C4-2B (cell line): ENCODE measurements around the gene CCDC171.

ENCODE experiments used
- ZFX ChIP-seq: fragments of 450-650 bp; IDR thresholded peaks from 2 replicates; pipeline ENCODE4 v1.6.1; 2017
- TF ChIP-seq, protein P1 (sequence below): fragments of 450-650 bp; conservative IDR thresholded peaks from 2 replicates; pipeline ENCODE4 v1.5.1; 2017; ENCODE audit warnings: mild to moderate bottlenecking

- TF ChIP-seq, protein P1, sequence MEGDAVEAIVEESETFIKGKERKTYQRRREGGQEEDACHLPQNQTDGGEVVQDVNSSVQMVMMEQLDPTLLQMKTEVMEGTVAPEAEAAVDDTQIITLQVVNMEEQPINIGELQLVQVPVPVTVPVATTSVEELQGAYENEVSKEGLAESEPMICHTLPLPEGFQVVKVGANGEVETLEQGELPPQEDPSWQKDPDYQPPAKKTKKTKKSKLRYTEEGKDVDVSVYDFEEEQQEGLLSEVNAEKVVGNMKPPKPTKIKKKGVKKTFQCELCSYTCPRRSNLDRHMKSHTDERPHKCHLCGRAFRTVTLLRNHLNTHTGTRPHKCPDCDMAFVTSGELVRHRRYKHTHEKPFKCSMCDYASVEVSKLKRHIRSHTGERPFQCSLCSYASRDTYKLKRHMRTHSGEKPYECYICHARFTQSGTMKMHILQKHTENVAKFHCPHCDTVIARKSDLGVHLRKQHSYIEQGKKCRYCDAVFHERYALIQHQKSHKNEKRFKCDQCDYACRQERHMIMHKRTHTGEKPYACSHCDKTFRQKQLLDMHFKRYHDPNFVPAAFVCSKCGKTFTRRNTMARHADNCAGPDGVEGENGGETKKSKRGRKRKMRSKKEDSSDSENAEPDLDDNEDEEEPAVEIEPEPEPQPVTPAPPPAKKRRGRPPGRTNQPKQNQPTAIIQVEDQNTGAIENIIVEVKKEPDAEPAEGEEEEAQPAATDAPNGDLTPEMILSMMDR = no peak
- no peak for TF ChIP-seq ZFX
These were observed 281.7 kb downstream of the CCDC171 start for GRCh38 chr9:15834541-15834940.
